Epithelial cell of proximal tubule (primary cell): ENCODE results near the gene MORN1. TPM values are rescaled to one million over a fixed set of nuclear protein-coding genes. Genes with fewer than 3 reads are reported as not detected.

Experiments
- DNase-seq: peaks from one replicate; pipeline ENCODE4 v3.0.0-alpha.2; 2011; ENCODE audit warnings: low read depth
- H3K4me3 ChIP-seq: 2 replicates; pipeline ENCODE4 v1.5.1; 2011; ENCODE audit warnings: low read depth, mild to moderate bottlenecking, low read length
- total RNA-seq: library from RNA; depleted of rRNA; stranded (reverse); fragments of >200 nt; gene quantifications from 2 replicates; pipeline ENCODE4 v1.2.3, GENCODE V29; 2015
- TF ChIP-seq, protein P1 (sequence below): conservative IDR thresholded peaks from 2 replicates; pipeline ENCODE4 v1.5.1; 2012; ENCODE audit warnings: low read depth, mild to moderate bottlenecking, low read length

The MORN1 gene
- total RNA-seq, 1 donor from 2014 or later = 8.1 TPM

DNA sequence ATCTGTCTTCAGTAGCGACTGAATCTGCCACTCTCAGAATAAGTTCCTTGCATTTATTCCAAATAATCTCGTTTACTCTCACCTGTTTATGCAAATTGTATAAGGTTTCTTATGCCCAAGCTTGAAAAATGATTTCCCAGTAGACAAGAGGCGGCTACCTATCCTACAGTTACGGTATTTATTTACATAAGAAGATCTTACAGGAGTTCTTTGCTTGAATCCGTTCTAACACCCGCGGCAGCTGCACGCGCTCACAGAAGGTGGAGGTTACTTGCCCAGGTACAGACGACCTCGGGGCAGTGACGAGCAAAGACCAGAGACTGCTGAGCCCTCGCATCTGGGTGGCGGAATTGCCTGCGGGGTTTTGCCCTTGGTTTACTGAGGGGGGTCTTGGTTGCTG, 83.4 kb downstream of the MORN1 start:
- H3K4me3 ChIP-seq = no peak overlapping the region
- TF ChIP-seq, protein P1, sequence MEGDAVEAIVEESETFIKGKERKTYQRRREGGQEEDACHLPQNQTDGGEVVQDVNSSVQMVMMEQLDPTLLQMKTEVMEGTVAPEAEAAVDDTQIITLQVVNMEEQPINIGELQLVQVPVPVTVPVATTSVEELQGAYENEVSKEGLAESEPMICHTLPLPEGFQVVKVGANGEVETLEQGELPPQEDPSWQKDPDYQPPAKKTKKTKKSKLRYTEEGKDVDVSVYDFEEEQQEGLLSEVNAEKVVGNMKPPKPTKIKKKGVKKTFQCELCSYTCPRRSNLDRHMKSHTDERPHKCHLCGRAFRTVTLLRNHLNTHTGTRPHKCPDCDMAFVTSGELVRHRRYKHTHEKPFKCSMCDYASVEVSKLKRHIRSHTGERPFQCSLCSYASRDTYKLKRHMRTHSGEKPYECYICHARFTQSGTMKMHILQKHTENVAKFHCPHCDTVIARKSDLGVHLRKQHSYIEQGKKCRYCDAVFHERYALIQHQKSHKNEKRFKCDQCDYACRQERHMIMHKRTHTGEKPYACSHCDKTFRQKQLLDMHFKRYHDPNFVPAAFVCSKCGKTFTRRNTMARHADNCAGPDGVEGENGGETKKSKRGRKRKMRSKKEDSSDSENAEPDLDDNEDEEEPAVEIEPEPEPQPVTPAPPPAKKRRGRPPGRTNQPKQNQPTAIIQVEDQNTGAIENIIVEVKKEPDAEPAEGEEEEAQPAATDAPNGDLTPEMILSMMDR = no peak
- DNase-seq = no peak

DNA sequence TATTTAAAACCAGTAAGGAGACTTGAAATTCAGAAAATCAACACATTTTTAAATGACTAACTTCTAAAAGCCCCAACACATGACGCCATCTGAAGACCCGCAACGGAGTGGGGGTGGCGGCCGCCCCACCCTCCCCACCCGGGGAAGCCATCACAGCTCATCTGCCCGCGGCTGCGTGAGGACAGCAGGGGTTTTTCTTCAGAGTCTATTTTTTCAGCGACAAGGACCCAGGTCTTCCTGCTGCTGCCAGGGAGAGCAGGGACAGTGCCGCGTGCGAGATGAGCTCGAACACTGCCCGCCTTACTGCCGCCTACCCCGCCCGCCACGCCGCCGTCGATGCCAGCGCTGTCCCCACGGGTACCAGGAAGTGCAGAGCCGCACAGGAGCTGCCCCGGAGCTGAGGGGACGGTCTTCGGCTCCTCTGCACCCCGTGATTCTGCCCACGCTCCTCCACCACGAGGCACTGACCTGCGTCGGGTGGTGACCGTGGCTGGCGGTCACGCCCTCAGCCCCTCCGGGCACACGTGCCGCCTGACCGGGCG, 84.2 kb downstream of the MORN1 start:
- DNase-seq = no peak
- no peak overlapping the region for H3K4me3 ChIP-seq
- TF ChIP-seq, protein P1 = no peak

DNA sequence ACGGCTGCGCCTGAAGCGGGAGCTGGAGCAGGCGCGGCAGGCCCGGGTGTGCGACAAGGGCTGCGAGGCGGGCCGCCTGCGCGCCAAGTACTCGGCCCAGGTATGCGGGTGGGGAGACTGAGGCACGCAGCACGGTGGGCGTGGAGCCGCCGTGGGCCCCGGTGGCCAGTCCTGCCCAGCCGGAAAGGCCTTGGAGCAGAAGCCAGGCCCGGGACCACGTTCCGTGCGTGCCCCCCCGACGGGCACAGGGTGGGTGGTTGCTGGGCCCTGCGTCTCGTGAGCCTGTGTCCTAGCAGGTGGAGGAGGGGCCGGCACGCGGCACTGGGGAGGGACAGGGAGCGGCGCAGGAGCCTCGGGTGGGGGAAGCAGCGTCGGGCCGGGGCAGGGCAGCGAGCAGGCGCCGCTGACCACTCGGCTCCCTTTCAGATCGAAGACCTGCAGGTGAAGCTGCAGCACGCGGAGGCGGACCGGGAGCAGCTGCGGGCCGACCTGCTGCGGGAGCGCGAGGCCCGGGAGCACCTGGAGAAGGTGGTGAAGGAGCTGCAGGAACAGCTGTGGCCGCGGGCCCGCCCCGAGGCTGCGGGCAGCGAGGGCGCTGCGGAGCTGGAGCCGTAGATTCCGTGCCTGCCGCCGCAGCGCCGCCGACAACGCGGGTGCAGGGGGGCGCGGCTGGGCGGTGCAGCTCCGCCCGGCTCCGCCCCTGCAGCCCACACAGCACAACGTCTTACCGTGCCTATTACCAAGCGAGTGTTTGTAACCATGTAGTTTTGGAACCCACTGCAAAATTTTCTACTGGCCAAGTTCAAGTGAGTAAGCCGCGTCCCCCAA, 85.0 kb downstream of the MORN1 start:
- no peak for DNase-seq
- H3K4me3 ChIP-seq = no peak overlapping the region
- TF ChIP-seq, protein P1 = no peak

DNA sequence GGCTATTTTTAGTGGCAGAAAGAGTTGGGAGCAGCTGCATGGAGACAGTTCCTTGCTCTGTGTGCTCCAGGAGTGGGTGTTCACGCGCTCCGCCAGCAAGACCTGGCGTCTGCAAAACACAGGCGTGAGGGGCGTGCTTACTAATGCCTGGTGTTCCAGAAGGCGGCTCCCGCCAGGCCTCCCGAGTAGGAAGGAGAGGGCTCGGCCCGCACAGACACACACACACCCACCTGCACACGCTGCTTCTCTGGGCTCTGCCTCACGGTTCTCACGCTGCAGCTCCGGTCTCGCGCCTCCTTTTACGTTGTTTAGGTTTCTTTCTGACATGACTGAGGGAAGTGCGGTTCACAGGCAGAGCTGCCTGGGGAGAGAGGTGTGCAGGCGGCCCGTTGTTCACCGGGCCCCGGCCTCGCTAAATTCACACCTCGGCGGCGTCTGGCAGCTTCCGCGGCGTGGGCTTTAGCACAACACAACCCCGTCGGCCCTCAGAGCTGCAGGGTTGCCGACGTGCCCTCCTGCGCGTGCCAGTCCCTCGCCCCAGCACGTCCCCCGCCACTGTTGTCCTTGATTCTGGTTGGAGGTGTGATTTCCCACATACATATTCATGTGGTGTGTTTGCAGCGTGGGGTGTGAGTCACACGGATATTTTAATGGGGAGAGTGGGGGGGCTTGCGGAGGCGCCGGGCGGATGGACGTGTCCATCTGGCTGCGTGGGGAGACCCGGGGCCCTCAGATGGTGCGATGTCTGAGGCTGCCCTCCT, 86.3 kb downstream of the MORN1 start:
- no peak for DNase-seq
- TF ChIP-seq, protein P1 = no peak
- no peak overlapping the region for H3K4me3 ChIP-seq

DNA sequence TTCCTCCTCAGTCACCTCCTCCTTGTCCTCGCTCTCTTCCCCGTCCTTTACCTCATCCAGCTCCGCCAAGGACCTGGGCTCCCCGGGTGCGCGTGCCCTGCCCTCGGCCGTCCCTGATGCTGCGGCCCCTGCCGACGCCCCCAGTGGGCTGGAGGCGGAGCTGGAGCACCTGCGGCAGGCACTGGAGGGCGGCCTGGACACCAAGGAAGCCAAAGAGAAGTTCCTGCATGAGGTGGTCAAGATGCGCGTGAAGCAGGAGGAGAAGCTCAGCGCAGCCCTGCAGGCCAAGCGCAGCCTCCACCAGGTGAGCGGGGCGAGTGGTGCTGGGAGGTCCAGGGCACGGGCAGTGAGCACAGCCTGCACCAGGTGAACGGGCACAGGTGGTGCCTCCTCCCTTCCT, 87.1 kb downstream of the MORN1 start:
- TF ChIP-seq, protein P1 = no peak
- DNase-seq = no peak
- H3K4me3 ChIP-seq = no peak overlapping the region

DNA sequence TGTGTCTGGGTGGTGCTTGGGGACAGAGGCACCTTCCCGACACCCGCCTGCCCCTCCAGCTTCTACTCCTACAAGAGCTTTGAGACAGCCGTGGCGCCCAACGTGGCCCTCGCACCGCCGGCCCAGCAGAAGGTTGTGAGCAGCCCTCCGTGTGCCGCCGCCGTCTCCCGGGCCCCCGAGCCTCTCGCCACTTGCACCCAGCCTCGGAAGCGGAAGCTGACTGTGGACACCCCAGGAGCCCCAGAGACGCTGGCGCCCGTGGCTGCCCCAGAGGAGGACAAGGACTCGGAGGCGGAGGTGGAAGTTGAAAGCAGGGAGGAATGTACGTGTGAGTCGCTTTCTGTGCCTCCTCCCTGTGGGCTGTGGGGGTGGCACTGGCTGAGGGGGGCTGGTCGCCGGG, 87.6 kb downstream of the MORN1 start:
- no peak overlapping the region for H3K4me3 ChIP-seq
- no peak for DNase-seq
- TF ChIP-seq, protein P1 = no peak
